NB4 (cell line): Measurements from ENCODE around the gene GPR17.

Source experiments
- CTCF ChIP-seq: IDR thresholded peaks from one replicate; pipeline ENCODE4 v1.5.1; 2012; ENCODE audit warnings: low read depth, low read length
- POLR2A ChIP-seq: IDR thresholded peaks from 2 replicates; pipeline ENCODE4 v1.6.1; 2011; ENCODE audit warnings: mild to moderate bottlenecking; ENCODE audit not compliant: insufficient read length; ENCODE audit errors: extremely low read depth

DNA sequence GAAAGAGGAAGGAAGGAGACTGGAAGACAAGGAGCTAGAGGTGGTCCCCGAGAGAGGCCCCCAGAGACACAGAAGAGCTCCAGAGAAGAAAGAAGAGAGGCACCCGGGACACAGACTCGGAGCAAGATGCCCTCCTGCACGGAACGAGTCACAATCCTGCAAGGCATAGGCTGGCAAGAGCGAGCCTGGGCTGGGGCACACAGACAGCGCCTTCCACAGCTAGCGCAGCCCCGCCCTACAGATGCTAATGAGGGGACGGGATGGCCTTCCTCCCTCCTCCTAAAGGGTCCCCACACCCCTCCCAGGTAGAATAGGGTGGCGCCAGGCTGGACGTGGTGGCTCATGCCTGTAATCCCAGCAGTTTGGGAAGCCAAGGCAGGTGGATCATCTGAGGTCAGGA lies 19.8 kb upstream of the GPR17 start:
- no peak for TF ChIP-seq CTCF
- TF ChIP-seq POLR2A: no peak
